Measurements from ENCODE around the gene ATP1B2. TPM values are rescaled to one million over a fixed set of nuclear protein-coding genes. Genes with fewer than 3 reads are reported as not detected.
"Not testable (repeated sequence)": the region's sequence is repeated elsewhere in the genome, so short reads cannot be mapped to it uniquely, and the experiment has no call there.

The ATP1B2 gene
- total and polyA plus RNA-seq, 7 donors = 0.60 to 4.2 (median 1.3) TPM; not detected in 1

DNA sequence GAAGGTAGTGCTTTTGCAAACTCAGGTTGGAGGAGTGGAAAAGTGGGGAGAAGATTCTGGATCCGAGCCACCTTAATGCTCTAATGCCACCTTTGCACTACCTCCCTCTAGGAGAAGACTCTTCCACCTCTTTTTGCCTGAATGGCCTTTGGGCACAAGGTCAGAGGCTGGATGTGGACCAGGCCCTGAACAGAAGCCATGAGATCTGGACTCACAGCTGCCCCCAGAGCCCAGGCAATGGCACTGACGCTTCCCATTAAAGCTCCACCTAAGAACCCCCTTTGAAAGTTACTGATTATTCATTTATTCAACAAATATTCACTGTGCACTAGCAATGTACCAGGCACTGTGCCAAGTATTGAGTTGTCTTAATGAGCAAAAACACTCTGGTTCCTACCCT lies 17.6 kb upstream of the ATP1B2 start:
- 80 to 93% methylated on average over 2 of the region's 2 CpGs for WGBS, 2 donors
- Histone ChIP-seq H3K27me3 (no peaks in the 10 kb centered on the region), H3K27ac (no peak overlapping the region), H3K4me1 (peaks cover 0 to 6% (median 4%) of the 10 kb centered on the region in 4 donors), H3K9me3 (no peaks in the 10 kb centered on the region), H3K36me3 (no peaks in the 10 kb centered on the region), H3K4me3 (no peak overlapping the region)
- intact Hi-C loops (cut with DNase I) = no loop called here
- TF ChIP-seq POLR2A (IDR thresholded peaks at IDR 0.05) = no peak
- no peak for TF ChIP-seq EP300 (IDR thresholded peaks at IDR 0.05)
- TF ChIP-seq, protein P1, sequence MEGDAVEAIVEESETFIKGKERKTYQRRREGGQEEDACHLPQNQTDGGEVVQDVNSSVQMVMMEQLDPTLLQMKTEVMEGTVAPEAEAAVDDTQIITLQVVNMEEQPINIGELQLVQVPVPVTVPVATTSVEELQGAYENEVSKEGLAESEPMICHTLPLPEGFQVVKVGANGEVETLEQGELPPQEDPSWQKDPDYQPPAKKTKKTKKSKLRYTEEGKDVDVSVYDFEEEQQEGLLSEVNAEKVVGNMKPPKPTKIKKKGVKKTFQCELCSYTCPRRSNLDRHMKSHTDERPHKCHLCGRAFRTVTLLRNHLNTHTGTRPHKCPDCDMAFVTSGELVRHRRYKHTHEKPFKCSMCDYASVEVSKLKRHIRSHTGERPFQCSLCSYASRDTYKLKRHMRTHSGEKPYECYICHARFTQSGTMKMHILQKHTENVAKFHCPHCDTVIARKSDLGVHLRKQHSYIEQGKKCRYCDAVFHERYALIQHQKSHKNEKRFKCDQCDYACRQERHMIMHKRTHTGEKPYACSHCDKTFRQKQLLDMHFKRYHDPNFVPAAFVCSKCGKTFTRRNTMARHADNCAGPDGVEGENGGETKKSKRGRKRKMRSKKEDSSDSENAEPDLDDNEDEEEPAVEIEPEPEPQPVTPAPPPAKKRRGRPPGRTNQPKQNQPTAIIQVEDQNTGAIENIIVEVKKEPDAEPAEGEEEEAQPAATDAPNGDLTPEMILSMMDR (IDR thresholded peaks at IDR 0.05) = no peak
- no peak for TF ChIP-seq POLR2AphosphoS5 (IDR thresholded peaks at IDR 0.05)
- no peak for DNase-seq

DNA sequence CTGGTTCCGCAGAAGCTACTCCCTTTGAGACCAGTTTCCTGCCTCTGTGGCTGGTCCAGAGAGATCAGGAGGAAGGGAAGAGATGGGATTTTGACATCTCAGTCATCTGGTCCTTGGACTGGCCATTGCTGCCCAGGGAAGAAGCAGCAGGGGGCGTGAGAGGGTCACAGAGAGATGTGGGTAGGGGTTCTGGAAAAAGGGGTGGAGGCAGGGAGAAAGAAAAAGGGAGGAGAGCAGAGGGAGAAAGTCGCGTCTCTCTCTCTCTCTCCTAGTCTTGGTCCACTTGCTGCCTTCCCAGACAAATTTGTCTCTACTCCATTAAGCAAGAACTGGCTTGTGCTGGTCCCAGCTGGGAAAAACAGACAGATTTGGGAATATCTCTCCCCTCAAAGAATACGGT lies 16.3 kb upstream of the ATP1B2 start:
- H3K9me3 ChIP-seq = no peaks in the 10 kb centered on the region
- H3K4me3 ChIP-seq = no peak overlapping the region
- no peaks in the 10 kb centered on the region for H3K36me3 ChIP-seq
- H3K27ac ChIP-seq = no peak overlapping the region
- DNase-seq = no peak
- TF ChIP-seq, protein P1 (IDR thresholded peaks at IDR 0.05) = peak in 3 of 4 experiments; percentile 27 to 41 (median 30)
- TF ChIP-seq POLR2AphosphoS5 (IDR thresholded peaks at IDR 0.05) (no peak), EP300 (IDR thresholded peaks at IDR 0.05) (no peak)
- intact Hi-C loops (cut with DNase I) = no loop called here
- WGBS, 2 donors = 39 to 43% methylated on average over 5 of the region's 5 CpGs
- no peaks in the 10 kb centered on the region for H3K27me3 ChIP-seq
- no peaks in the 10 kb centered on the region for H3K4me1 ChIP-seq

DNA sequence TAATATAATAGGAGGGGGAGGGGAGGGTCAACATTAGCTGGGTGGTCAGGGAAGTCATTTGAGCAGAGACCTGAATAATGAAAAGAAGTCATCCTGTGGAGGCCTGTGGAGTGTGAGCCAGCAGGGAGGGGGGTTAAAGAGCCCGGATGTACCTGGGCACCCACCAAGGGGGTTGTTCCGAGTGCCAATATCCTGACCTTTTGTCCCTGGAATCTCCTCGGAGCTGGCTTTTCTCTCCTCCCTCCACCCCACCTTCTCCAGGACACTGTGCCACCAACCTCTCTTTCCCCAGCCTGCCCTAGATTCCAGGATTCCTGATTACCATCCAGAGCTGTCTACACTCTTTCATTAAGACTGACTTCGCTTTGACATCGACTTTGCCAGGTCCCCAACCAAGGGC lies 14.6 kb upstream of the ATP1B2 start:
- H3K27me3 ChIP-seq = no peaks in the 10 kb centered on the region
- 67 to 71% methylated on average over 5 of the region's 5 CpGs for WGBS, 2 donors
- H3K27ac ChIP-seq = no peak overlapping the region
- H3K4me1 ChIP-seq = no peaks in the 10 kb centered on the region
- TF ChIP-seq POLR2AphosphoS5 (IDR thresholded peaks at IDR 0.05) (no peak), POLR2A (IDR thresholded peaks at IDR 0.05) (no peak), EP300 (IDR thresholded peaks at IDR 0.05) (no peak)
- TF ChIP-seq, protein P1 (IDR thresholded peaks at IDR 0.05) = no peak
- no peak for DNase-seq
- intact Hi-C loops (cut with DNase I) = no loop called here
- H3K9me3 ChIP-seq = no peaks in the 10 kb centered on the region
- no peaks in the 10 kb centered on the region for H3K36me3 ChIP-seq
- no peak overlapping the region for H3K4me3 ChIP-seq

DNA sequence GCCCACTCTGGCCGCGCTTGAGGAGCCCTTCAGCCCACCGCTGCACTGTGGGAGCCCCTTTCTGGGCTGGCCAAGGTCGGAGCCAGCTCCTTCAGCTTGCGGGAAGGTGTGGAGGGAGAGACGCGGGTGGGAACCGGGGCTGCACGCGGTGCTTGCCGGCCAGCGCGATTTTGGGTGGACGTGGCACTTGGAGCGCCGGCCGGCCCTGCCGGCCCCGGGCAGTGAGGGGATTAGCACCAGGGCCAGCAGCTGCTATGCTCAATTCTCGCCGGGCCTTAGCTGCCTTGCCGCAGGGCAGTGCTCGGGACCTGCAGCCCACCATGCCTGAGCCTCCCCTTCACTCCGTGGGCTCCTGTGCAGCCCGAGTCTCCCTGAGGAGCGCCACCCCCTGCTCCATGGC lies 9.9 kb upstream of the ATP1B2 start:
- Histone ChIP-seq H3K4me3 (no peak overlapping the region), H3K27me3 (peaks cover 0 to 10% (median 0%) of the 10 kb centered on the region in 3 donors), H3K9me3 (no peaks in the 10 kb centered on the region), H3K36me3 (no peaks in the 10 kb centered on the region), H3K4me1 (no peaks in the 10 kb centered on the region), H3K27ac (no peak overlapping the region)
- 95% methylated on average over 26 of the region's 26 CpGs for WGBS, 2 donors
- intact Hi-C loops (cut with DNase I) = no loop called here
- TF ChIP-seq, protein P1 (IDR thresholded peaks at IDR 0.05) = no peak
- no peak for TF ChIP-seq EP300 (IDR thresholded peaks at IDR 0.05)
- no peak for TF ChIP-seq POLR2AphosphoS5 (IDR thresholded peaks at IDR 0.05)
- no peak for TF ChIP-seq POLR2A (IDR thresholded peaks at IDR 0.05)
- DNase-seq = no peak

DNA sequence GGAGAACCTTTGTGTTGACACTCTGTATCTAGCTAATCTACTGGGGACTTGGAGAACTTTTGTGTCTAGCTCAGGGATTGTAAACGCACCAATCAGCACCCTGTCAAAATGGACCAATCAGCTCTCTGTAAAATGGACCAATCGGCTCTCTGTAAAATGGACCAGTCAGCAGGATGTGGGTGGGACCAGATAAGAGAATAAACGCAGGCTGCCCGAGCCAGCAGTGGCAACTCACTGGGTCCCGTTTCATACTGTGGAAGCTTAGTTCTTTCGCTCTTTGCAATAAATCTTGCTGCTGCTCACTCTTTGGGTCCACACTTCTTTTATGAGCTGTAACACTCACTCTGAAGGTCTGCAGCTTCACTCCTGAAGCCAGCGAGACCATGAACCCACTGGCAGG lies 9.1 kb upstream of the ATP1B2 start:
- H3K4me3 ChIP-seq; H3K4me1 ChIP-seq; H3K27ac ChIP-seq; H3K9me3 ChIP-seq; DNase-seq; H3K27me3 ChIP-seq; H3K36me3 ChIP-seq; intact Hi-C loops (cut with DNase I): not testable (repeated sequence)
- 56 to 60% methylated on average over 7 of the region's 7 CpGs for WGBS, 2 donors

All from sigmoid colon (tissue), 7 donors.